GM23248 (cell line): ENCODE measurements around the gene TMEM132A. TPM values are rescaled to one million over a fixed set of nuclear protein-coding genes. Genes with fewer than 3 reads are reported as not detected.

ENCODE experiments used
- DNase-seq: peaks from one replicate; pipeline ENCODE4 v3.0.0-alpha.2; 2015
- H2AFZ ChIP-seq: fragments of 200-600 bp; sonication (generic); 2 replicates; pipeline ENCODE4 v1.6.1; 2016; ENCODE audit warnings: antibody characterized with exemption
- H3F3A ChIP-seq: fragments of 200-600 bp; sonication (generic); 2 replicates; pipeline ENCODE4 v1.6.1; 2016; ENCODE audit warnings: mild to moderate bottlenecking, antibody characterized with exemption, mixed run types; ENCODE audit not compliant: insufficient read depth
- H3K27ac ChIP-seq: fragments of 200-600 bp; sonication (generic); 2 replicates; pipeline ENCODE4 v1.5.1; 2016; ENCODE audit warnings: mild to moderate bottlenecking
- H3K27me3 ChIP-seq: fragments of 200-600 bp; sonication (generic); replicated peaks from 2 replicates; pipeline ENCODE4 v1.6.1; 2016; ENCODE audit warnings: mild to moderate bottlenecking; ENCODE audit not compliant: insufficient read depth
- H3K36me3 ChIP-seq: fragments of 200-600 bp; sonication (generic); 2 replicates; pipeline ENCODE4 v1.6.1; 2016; ENCODE audit warnings: low read depth, mild to moderate bottlenecking
- H3K4me1 ChIP-seq: fragments of 200-600 bp; sonication (generic); 2 replicates; pipeline ENCODE4 v1.6.1; 2016; ENCODE audit warnings: mild to moderate bottlenecking; ENCODE audit not compliant: insufficient read depth
- H3K4me2 ChIP-seq: fragments of 200-600 bp; sonication (generic); one replicate; pipeline ENCODE4 v1.6.1; 2016; ENCODE audit warnings: mild to moderate bottlenecking; ENCODE audit not compliant: unreplicated experiment
- H3K4me3 ChIP-seq: fragments of 200-600 bp; sonication (generic); 2 replicates; pipeline ENCODE4 v1.5.1; 2016; ENCODE audit warnings: mild to moderate bottlenecking
- H3K79me2 ChIP-seq: fragments of 200-600 bp; sonication (generic); 2 replicates; pipeline ENCODE4 v1.6.1; 2016; ENCODE audit warnings: mild to moderate bottlenecking; ENCODE audit not compliant: insufficient read depth
- H3K9ac ChIP-seq: fragments of 200-600 bp; sonication (generic); 2 replicates; pipeline ENCODE4 v1.6.1; 2016; ENCODE audit warnings: mild to moderate bottlenecking
- H3K9me2 ChIP-seq: fragments of 200-600 bp; sonication (generic); 2 replicates; pipeline ENCODE4 v1.6.1; 2016; ENCODE audit warnings: mixed run types, mild to moderate bottlenecking, moderate library complexity; ENCODE audit not compliant: insufficient read depth
- H3K9me3 ChIP-seq: fragments of 200-600 bp; sonication (generic); one replicate; pipeline ENCODE4 v1.6.1; 2017; ENCODE audit warnings: low read depth
- H4K20me1 ChIP-seq: fragments of 200-600 bp; sonication (generic); 2 replicates; pipeline ENCODE4 v1.6.0; 2016; ENCODE audit not compliant: insufficient read depth
- EZH2 ChIP-seq: fragments of 200-600 bp; sonication (generic); IDR thresholded peaks from 2 replicates; pipeline ENCODE4 v1.6.1; 2018; ENCODE audit warnings: antibody characterized with exemption, mild to moderate bottlenecking; ENCODE audit not compliant: insufficient read depth, poor library complexity, severe bottlenecking
- EZH2phosphoT487 ChIP-seq: fragments of 200-600 bp; sonication (generic); IDR thresholded peaks from 2 replicates; pipeline ENCODE4 v1.6.1; 2018; ENCODE audit warnings: antibody characterized with exemption, moderate library complexity, mild to moderate bottlenecking, low read depth; ENCODE audit not compliant: insufficient read depth
- whole genome bisulfite sequencing, 2 experiments: methylation state at CpG; one replicate each; pipeline ENCODE4 v1.1.6; 2015 to 2017; ENCODE audit warnings: low lambda C conversion rate in 2 of 2, low coverage in 1 of 2; ENCODE audit errors: missing lambda C conversion rate in 2 of 2; 5-methylcytosine and 5-hydroxymethylcytosine counted together
- in situ Hi-C: fragments of 300-500 bp; cut with MboI; formaldehyde crosslinking; loops from 2 replicates; pipeline ENCODE4 v1.15.0; 2020
- polyA plus RNA-seq: library from polyadenylated mRNA; unstranded; fragments of >200 nt; fragmentation: Nextera tagmentation; extraction: Ambion mirVana; gene quantifications from 2 replicates; pipeline ENCODE4 v1.2.1, GENCODE V29; 2016
- total RNA-seq: library from RNA; depleted of rRNA; stranded (reverse); fragments of >200 nt; shearing (Covaris generic); gene quantifications from 2 replicates; pipeline ENCODE4 v1.2.3, GENCODE V29; 2014

TMEM132A gene
- total and polyA plus RNA-seq, 2 experiments from 2014 or later: 10.1 to 28.2 TPM

DNA sequence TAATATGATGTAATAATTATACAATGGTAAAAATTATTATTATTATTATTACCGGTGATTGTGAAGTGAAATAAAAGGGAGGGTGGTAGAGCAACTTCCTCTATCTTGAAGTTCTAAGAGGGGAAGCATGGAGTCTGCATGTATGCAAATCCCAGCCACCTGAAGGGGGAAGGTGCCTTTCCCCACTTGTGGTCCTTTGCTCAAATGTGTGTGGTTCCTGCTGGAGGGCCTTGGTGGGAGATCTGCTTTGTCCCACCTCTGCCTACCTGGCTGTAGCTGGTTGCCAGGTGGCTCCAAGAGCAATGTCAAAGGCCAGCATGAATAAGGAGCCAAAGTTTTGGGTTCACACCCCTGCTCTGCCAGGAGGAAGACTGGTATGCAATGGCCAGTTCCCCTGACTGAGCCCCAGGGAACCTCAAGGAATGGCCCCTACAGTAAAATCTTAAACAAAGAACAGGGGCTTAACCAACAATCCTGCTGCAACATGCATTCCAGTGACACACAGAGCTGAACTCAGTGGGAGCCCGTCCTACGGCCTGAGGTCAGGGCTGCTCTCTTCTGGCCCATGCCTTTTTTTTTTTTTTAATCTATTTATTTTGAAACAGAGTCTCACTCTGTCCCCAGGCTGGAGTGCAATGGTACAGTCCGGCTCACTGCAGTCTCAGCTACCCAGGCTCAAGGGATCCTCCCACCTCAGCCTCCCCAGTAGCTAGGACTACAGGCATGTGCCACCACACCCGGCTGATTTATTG is 8.5 kb downstream of the TMEM132A start:
- no peaks in the 10 kb centered on the region for H4K20me1 ChIP-seq
- no peaks in the 10 kb centered on the region for H3K4me1 ChIP-seq
- no peak for TF ChIP-seq EZH2
- no peak for TF ChIP-seq EZH2phosphoT487
- in situ Hi-C loops: no loop called here
- no peak overlapping the region for H3K27ac ChIP-seq
- H3K9ac ChIP-seq: no peak overlapping the region
- H3K79me2 ChIP-seq: no peaks in the 10 kb centered on the region
- WGBS, 2 experiments: 79 to 80% methylated on average over 5 of the region's 5 CpGs
- no peak for DNase-seq
- no peaks in the 10 kb centered on the region for H3F3A ChIP-seq
- H3K36me3 ChIP-seq: no peaks in the 10 kb centered on the region
- no peaks in the 10 kb centered on the region for H3K27me3 ChIP-seq
- H3K9me3 ChIP-seq: no peaks in the 10 kb centered on the region
- no peaks in the 10 kb centered on the region for H3K9me2 ChIP-seq
- H3K4me3 ChIP-seq: no peak overlapping the region
- H2AFZ ChIP-seq: no peak overlapping the region
- H3K4me2 ChIP-seq: no peak overlapping the region

DNA sequence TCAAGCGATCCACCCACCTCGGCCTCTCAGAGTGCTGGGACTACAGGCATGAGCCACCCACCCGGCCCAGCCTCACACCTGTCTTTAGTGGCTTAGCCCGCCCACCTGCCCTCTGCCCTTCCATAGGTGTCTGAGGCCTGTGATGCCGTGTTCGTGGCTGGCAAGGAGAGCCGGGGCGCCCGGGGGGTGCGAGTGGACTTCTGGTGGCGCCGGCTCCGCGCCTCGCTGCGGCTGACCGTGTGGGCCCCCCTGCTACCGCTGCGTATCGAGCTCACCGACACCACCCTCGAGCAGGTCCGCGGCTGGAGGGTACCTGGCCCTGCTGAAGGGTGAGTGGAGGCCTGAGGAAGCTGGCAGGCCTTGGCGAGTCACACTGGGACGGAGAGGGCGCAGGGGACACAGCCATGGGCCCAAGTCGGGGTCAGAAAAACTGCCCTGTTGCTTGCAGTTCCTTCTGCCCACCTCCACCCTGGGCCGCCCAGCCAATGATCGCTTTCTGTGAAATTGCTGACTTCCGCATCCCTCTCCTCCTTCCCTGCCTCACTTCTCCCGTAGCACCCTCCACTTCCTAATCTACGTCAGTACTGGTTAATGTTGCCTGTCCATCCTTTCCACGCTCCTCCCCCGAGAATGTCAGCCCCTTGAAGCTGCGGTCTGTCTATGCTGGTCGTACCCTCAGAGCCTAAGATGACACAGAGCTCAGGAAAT is 9.3 kb downstream of the TMEM132A start:
- Histone ChIP-seq H3K9me2 (no peaks in the 10 kb centered on the region), H4K20me1 (no peaks in the 10 kb centered on the region), H3K36me3 (no peaks in the 10 kb centered on the region), H3F3A (no peaks in the 10 kb centered on the region), H3K27ac (no peak overlapping the region), H3K4me3 (no peak overlapping the region), H3K27me3 (no peaks in the 10 kb centered on the region), H3K4me2 (no peak overlapping the region), H3K79me2 (no peaks in the 10 kb centered on the region), H3K4me1 (no peaks in the 10 kb centered on the region), H3K9ac (no peak overlapping the region), H2AFZ (no peak overlapping the region), H3K9me3 (no peaks in the 10 kb centered on the region)
- no peak for DNase-seq
- 85 to 87% methylated on average over 31 to 37 of the region's 37 CpGs for WGBS, 2 experiments
- TF ChIP-seq EZH2 (no peak), EZH2phosphoT487 (no peak)
- in situ Hi-C loops: no loop called here

GRCh38 chr11:60934124-60934789 is 10.0 kb downstream of the TMEM132A start:
- Histone ChIP-seq H3K4me3 (no peak overlapping the region), H3K79me2 (no peaks in the 10 kb centered on the region), H2AFZ (no peak overlapping the region), H4K20me1 (no peaks in the 10 kb centered on the region), H3K27ac (no peak overlapping the region), H3K9me2 (no peaks in the 10 kb centered on the region), H3F3A (no peaks in the 10 kb centered on the region), H3K4me1 (no peaks in the 10 kb centered on the region), H3K9ac (no peak overlapping the region), H3K27me3 (no peaks in the 10 kb centered on the region), H3K4me2 (no peak overlapping the region), H3K36me3 (no peaks in the 10 kb centered on the region), H3K9me3 (no peaks in the 10 kb centered on the region)
- 89 to 90% methylated on average over 54 to 57 of the region's 57 CpGs for WGBS, 2 experiments
- TF ChIP-seq EZH2 (no peak), EZH2phosphoT487 (no peak)
- in situ Hi-C loops: no loop called here
- no peak for DNase-seq

GRCh38 chr11:60934790-60935605 is 10.7 kb downstream of the TMEM132A start:
- H2AFZ ChIP-seq: no peak overlapping the region
- no peaks in the 10 kb centered on the region for H3K79me2 ChIP-seq
- no peaks in the 10 kb centered on the region for H3F3A ChIP-seq
- H3K9me3 ChIP-seq: no peaks in the 10 kb centered on the region
- no peak overlapping the region for H3K27ac ChIP-seq
- no peak overlapping the region for H3K4me2 ChIP-seq
- H4K20me1 ChIP-seq: no peaks in the 10 kb centered on the region
- no peak for DNase-seq
- in situ Hi-C loops: no loop called here
- H3K36me3 ChIP-seq: no peaks in the 10 kb centered on the region
- H3K4me1 ChIP-seq: no peaks in the 10 kb centered on the region
- TF ChIP-seq EZH2: no peak
- no peak for TF ChIP-seq EZH2phosphoT487
- no peaks in the 10 kb centered on the region for H3K9me2 ChIP-seq
- 85 to 87% methylated on average over 18 to 19 of the region's 21 CpGs for WGBS, 2 experiments
- H3K9ac ChIP-seq: no peak overlapping the region
- H3K27me3 ChIP-seq: no peaks in the 10 kb centered on the region
- H3K4me3 ChIP-seq: no peak overlapping the region
